ENCODE data around the gene GAK.
"Not testable (repeated sequence)": the region's sequence is repeated elsewhere in the genome, so short reads cannot be mapped to it uniquely, and the experiment has no call there.

The GAK gene

GRCh38 chr4:930028-930551 lies 2.0 kb downstream of the GAK start:
- H3K4me3 ChIP-seq (ENCODE audit: low read depth, low read length): peak overlapping the region; percentile 20
- TF ChIP-seq CTCF (conservative IDR thresholded peaks at IDR 0.05; ENCODE audit: low read depth, low read length): no peak
- DNase-seq (ENCODE audit: low read depth): peak; percentile 45

GRCh38 chr4:929096-929765 lies 2.9 kb downstream of the GAK start:
- no peak for DNase-seq (ENCODE audit: low read depth)
- TF ChIP-seq CTCF (conservative IDR thresholded peaks at IDR 0.05; ENCODE audit: low read depth, low read length): no peak
- no peak overlapping the region for H3K4me3 ChIP-seq (ENCODE audit: low read depth, low read length)

GRCh38 chr4:927566-927965 lies 4.5 kb downstream of the GAK start:
- not testable (repeated sequence) for DNase-seq (ENCODE audit: low read depth); H3K4me3 ChIP-seq (ENCODE audit: low read depth, low read length)

- H3K4me3 ChIP-seq (ENCODE audit: low read depth, low read length): no peak overlapping the region
- no peak for DNase-seq (ENCODE audit: low read depth)
- peak; percentile 58 for TF ChIP-seq CTCF (conservative IDR thresholded peaks at IDR 0.05; ENCODE audit: low read depth, low read length)
Measured at GRCh38 chr4:926538-926937, 5.6 kb downstream of the GAK start.

GRCh38 chr4:925771-926500 lies 6.2 kb downstream of the GAK start:
- TF ChIP-seq CTCF (conservative IDR thresholded peaks at IDR 0.05; ENCODE audit: low read depth, low read length): no peak
- H3K4me3 ChIP-seq (ENCODE audit: low read depth, low read length): no peak overlapping the region

GRCh38 chr4:925171-925570 lies 6.9 kb downstream of the GAK start:
- no peak for DNase-seq (ENCODE audit: low read depth)
- TF ChIP-seq CTCF (conservative IDR thresholded peaks at IDR 0.05; ENCODE audit: low read depth, low read length): no peak
- H3K4me3 ChIP-seq (ENCODE audit: low read depth, low read length): no peak overlapping the region

More at GRCh38 chr4:925771-926500, 6.2 kb downstream of the GAK start:
- peak; percentile 23 for DNase-seq (ENCODE audit: low read depth)

- no peak for TF ChIP-seq CTCF (conservative IDR thresholded peaks at IDR 0.05; ENCODE audit: low read depth, low read length)
- peak; percentile 56 for DNase-seq (ENCODE audit: low read depth)
- H3K4me3 ChIP-seq (ENCODE audit: low read depth, low read length): no peak overlapping the region
Measured at GRCh38 chr4:924107-925096, 7.7 kb downstream of the GAK start.

All from choroid plexus epithelial cell (primary cell).